ENCODE results near the gene ARHGAP26. TPM values are rescaled to one million over a fixed set of nuclear protein-coding genes. Genes with fewer than 3 reads are reported as not detected.

The ARHGAP26 gene
- total RNA-seq, 1 experiment from 2014 or later: 54.3 TPM

GRCh38 chr5:143024228-143024920 lies 254.2 kb downstream of the ARHGAP26 start:
- no peak for TF ChIP-seq CTCF (IDR thresholded peaks at IDR 0.05; ENCODE audit: unreplicated experiment)
- ChIA-PET CTCF (interaction anchor here (0.6 to 1.6 kb wide), 4 partner anchors 10 to 800 kb away, joined by 3 to 4 read pairs (median 3); no protein-coding TSS in a partner anchor), POLR2A (interaction anchor here (0.6 to 1.1 kb wide), 2 partner anchors 13 to 65 kb away, joined by 3 read pairs; no protein-coding TSS in a partner anchor)
- no peaks in the 10 kb centered on the region for H3K36me3 Mint-ChIP-seq (ENCODE audit: insufficient read depth, unreplicated experiment)
- no peak for DNase-seq (ENCODE audit: unreplicated experiment)
- H3K9me3 Mint-ChIP-seq (ENCODE audit: unreplicated experiment): no peaks in the 10 kb centered on the region
- peaks cover 6% of the 10 kb centered on the region for H3K4me1 Mint-ChIP-seq (ENCODE audit: insufficient read depth, unreplicated experiment)
- H3K27ac Mint-ChIP-seq (ENCODE audit: low read depth, unreplicated experiment): no peak overlapping the region
- no TSS peak for BruUV-seq (replicated peaks)
- H3K27me3 Mint-ChIP-seq (ENCODE audit: insufficient read depth, unreplicated experiment): no peaks in the 10 kb centered on the region
- H3K4me3 Mint-ChIP-seq (ENCODE audit: unreplicated experiment): no peak overlapping the region
- intact Hi-C loops (cut with micrococcal nuclease): no loop called here

- no peak for TF ChIP-seq CTCF (IDR thresholded peaks at IDR 0.05; ENCODE audit: unreplicated experiment)
- ChIA-PET CTCF (interaction anchor here (0.9 to 1.1 kb wide), 2 partner anchors 12 to 379 kb away, joined by 3 read pairs; no protein-coding TSS in a partner anchor), POLR2A (interaction anchor here (0.6 to 1.1 kb wide), 5 partner anchors 64 to 732 kb away, joined by 3 to 5 read pairs (median 3); no protein-coding TSS in a partner anchor)
- H3K27me3 Mint-ChIP-seq (ENCODE audit: insufficient read depth, unreplicated experiment): no peaks in the 10 kb centered on the region
- intact Hi-C loops (cut with micrococcal nuclease): no loop called here
- no peaks in the 10 kb centered on the region for H3K9me3 Mint-ChIP-seq (ENCODE audit: unreplicated experiment)
- no peak for DNase-seq (ENCODE audit: unreplicated experiment)
- H3K36me3 Mint-ChIP-seq (ENCODE audit: insufficient read depth, unreplicated experiment): no peaks in the 10 kb centered on the region
- H3K27ac Mint-ChIP-seq (ENCODE audit: low read depth, unreplicated experiment): no peak overlapping the region
- H3K4me3 Mint-ChIP-seq (ENCODE audit: unreplicated experiment): no peak overlapping the region
- peaks cover 6% of the 10 kb centered on the region for H3K4me1 Mint-ChIP-seq (ENCODE audit: insufficient read depth, unreplicated experiment)
- no TSS peak for BruUV-seq (replicated peaks)
Measured at GRCh38 chr5:143025376-143025775, 255.2 kb downstream of the ARHGAP26 start.

GRCh38 chr5:143025971-143026370 lies 255.8 kb downstream of the ARHGAP26 start:
- TF ChIP-seq CTCF (IDR thresholded peaks at IDR 0.05; ENCODE audit: unreplicated experiment): no peak
- ChIA-PET CTCF (interaction anchor here (0.9 to 1.1 kb wide), 2 partner anchors 14 to 378 kb away, joined by 3 read pairs; no protein-coding TSS in a partner anchor), POLR2A (interaction anchor here (0.6 to 0.7 kb wide), 4 partner anchors 126 to 731 kb away, joined by 3 to 5 read pairs (median 3); no protein-coding TSS in a partner anchor)
- H3K27ac Mint-ChIP-seq (ENCODE audit: low read depth, unreplicated experiment): no peak overlapping the region
- no peak overlapping the region for H3K4me3 Mint-ChIP-seq (ENCODE audit: unreplicated experiment)
- H3K36me3 Mint-ChIP-seq (ENCODE audit: insufficient read depth, unreplicated experiment): no peaks in the 10 kb centered on the region
- no peaks in the 10 kb centered on the region for H3K27me3 Mint-ChIP-seq (ENCODE audit: insufficient read depth, unreplicated experiment)
- intact Hi-C loops (cut with micrococcal nuclease): no loop called here
- H3K4me1 Mint-ChIP-seq (ENCODE audit: insufficient read depth, unreplicated experiment): peaks cover 6% of the 10 kb centered on the region
- no peak for DNase-seq (ENCODE audit: unreplicated experiment)
- BruUV-seq (replicated peaks): no TSS peak
- H3K9me3 Mint-ChIP-seq (ENCODE audit: unreplicated experiment): no peaks in the 10 kb centered on the region

- Mint-ChIP-seq H3K27ac (ENCODE audit: low read depth, unreplicated experiment) (no peak overlapping the region), H3K36me3 (ENCODE audit: insufficient read depth, unreplicated experiment) (no peaks in the 10 kb centered on the region), H3K9me3 (ENCODE audit: unreplicated experiment) (no peaks in the 10 kb centered on the region), H3K4me1 (ENCODE audit: insufficient read depth, unreplicated experiment) (peaks cover 6% of the 10 kb centered on the region), H3K4me3 (ENCODE audit: unreplicated experiment) (no peak overlapping the region), H3K27me3 (ENCODE audit: insufficient read depth, unreplicated experiment) (no peaks in the 10 kb centered on the region)
- no peak for DNase-seq (ENCODE audit: unreplicated experiment)
- POLR2A ChIA-PET: interaction anchor here (0.6 kb wide), 1 partner anchor 1144 kb away, joined by 3 read pairs; the partner anchor contains the start of genes KCTD16 and YIPF5
- intact Hi-C loops (cut with micrococcal nuclease): no loop called here
- CTCF ChIA-PET: interaction anchor here (0.6 to 1.1 kb wide), 5 partner anchors 14 to 798 kb away, joined by 3 to 4 read pairs (median 3); no protein-coding TSS in a partner anchor
- no TSS peak for BruUV-seq (replicated peaks)
- TF ChIP-seq CTCF (IDR thresholded peaks at IDR 0.05; ENCODE audit: unreplicated experiment): no peak
Measured at GRCh38 chr5:143026380-143026779, 256.2 kb downstream of the ARHGAP26 start.

Measured in MCF 10A (cell line).